K562 (cell line): ENCODE results near the gene RPLP2. TPM values are rescaled to one million over a fixed set of nuclear protein-coding genes. Genes with fewer than 3 reads are reported as not detected.

ENCODE experiments used
- CEBPZ ChIP-seq: fragments of 150-350 bp; IDR thresholded peaks from 2 replicates; pipeline ENCODE4 v1.6.1; 2014; ENCODE audit warnings: low read depth, mild to moderate bottlenecking, low read length, borderline replicate concordance
- CREB3L1 ChIP-seq: fragments of 450-650 bp; IDR thresholded peaks from 2 replicates; pipeline ENCODE4 v1.6.1; 2014; ENCODE audit warnings: low read depth, mild to moderate bottlenecking, moderate library complexity, borderline replicate concordance
- DPF2 ChIP-seq: fragments of 450-650 bp; IDR thresholded peaks from 2 replicates; pipeline ENCODE4 v1.6.1; 2016
- HSF4 ChIP-seq: fragments of 250-450 bp; sonication (Bioruptor Pico); IDR thresholded peaks from 2 replicates; pipeline ENCODE4 v2.1.2; 2022; ENCODE audit warnings: mild to moderate bottlenecking, moderate library complexity, borderline replicate concordance
- KDM2B ChIP-seq: fragments of 250-450 bp; sonication (Bioruptor Pico); IDR thresholded peaks from 2 replicates; pipeline ENCODE4 v1.8.0; 2021; ENCODE audit warnings: mild to moderate bottlenecking, moderate library complexity
- LCOR ChIP-seq: sonication (generic); formaldehyde crosslinking; IDR thresholded peaks from 2 replicates; pipeline ENCODE4 v1.8.0; 2022; ENCODE audit warnings: mild to moderate bottlenecking, missing genetic modification reagents
- MCM3 ChIP-seq: fragments of 450-650 bp; IDR thresholded peaks from 2 replicates; pipeline ENCODE4 v1.6.1; 2016
- POLR2H ChIP-seq: IDR thresholded peaks from 2 replicates; pipeline ENCODE4 v1.6.1; 2016; ENCODE audit warnings: missing genetic modification characterization, low read depth, mild to moderate bottlenecking, control low read depth, missing compliant biosample characterization, moderate library complexity
- PTBP1 ChIP-seq: fragments of 200-400 bp; formaldehyde crosslinking; IDR thresholded peaks from 2 replicates; pipeline ENCODE4 v1.6.1; 2017; ENCODE audit warnings: low read depth, low read length
- RBM22 ChIP-seq: fragments of 200-400 bp; formaldehyde crosslinking; IDR thresholded peaks from 2 replicates; pipeline ENCODE4 v1.6.1; 2018; ENCODE audit warnings: low read length, low read depth; ENCODE audit not compliant: poor library complexity, severe bottlenecking
- TAF9B ChIP-seq: fragments of 450-650 bp; IDR thresholded peaks from 2 replicates; pipeline ENCODE4 v1.6.1; 2018; ENCODE audit warnings: mild to moderate bottlenecking; ENCODE audit not compliant: partially characterized antibody
- TBL1XR1 ChIP-seq, 2 experiments: IDR thresholded peaks; 2 replicates each; pipeline ENCODE4 v1.6.1; 2012; ENCODE audit warnings: improper control_type of control experiment in 2 of 2, low read length in 2 of 2, mild to moderate bottlenecking in 1 of 2
- TSC22D4 ChIP-seq: fragments of 450-650 bp; IDR thresholded peaks from 2 replicates; pipeline ENCODE4 v1.6.1; 2016; ENCODE audit warnings: missing genetic modification characterization, missing biosample characterization, control low read depth
- ZBTB1 ChIP-seq: sonication (generic); formaldehyde crosslinking; IDR thresholded peaks from 2 replicates; pipeline ENCODE4 v1.8.1; 2023; ENCODE audit warnings: missing genetic modification reagents, low read depth, mild to moderate bottlenecking, borderline replicate concordance
- ZBTB17 ChIP-seq: fragments of 450-650 bp; formaldehyde crosslinking; IDR thresholded peaks from 2 replicates; pipeline ENCODE4 v1.4.0; 2020; ENCODE audit warnings: mild to moderate bottlenecking
- ZNF347 ChIP-seq: fragments of 450-650 bp; formaldehyde crosslinking; IDR thresholded peaks from 2 replicates; pipeline ENCODE4 v1.4.0; 2020; ENCODE audit warnings: low read depth, mild to moderate bottlenecking, moderate library complexity
- ZNF384 ChIP-seq: IDR thresholded peaks from 2 replicates; pipeline ENCODE4 v1.6.1; 2012; ENCODE audit warnings: low read depth, low read length, improper control_type of control experiment
- ZNF57 ChIP-seq: fragments of 450-650 bp; formaldehyde crosslinking; IDR thresholded peaks from 2 replicates; pipeline ENCODE4 v1.4.0; 2020; ENCODE audit warnings: mild to moderate bottlenecking, moderate library complexity
- ZNF609 ChIP-seq: sonication (generic); formaldehyde crosslinking; IDR thresholded peaks from 2 replicates; pipeline ENCODE4 v1.8.1; 2023; ENCODE audit warnings: missing genetic modification reagents, mild to moderate bottlenecking, borderline replicate concordance
- polyA plus RNA-seq, 8 experiments: library from polyadenylated mRNA; depleted of rRNA in 4 of 8; stranded (reverse) in 5 of 8; unstranded in 3 of 8; fragments of >200 nt; fragmentation: Nextera tagmentation in 2 of 8; fragmentation: Illumina TruSeq in 1 of 8; extraction: Ambion mirVana in 2 of 8; extraction: Trizol in 1 of 8; gene quantifications; 2 replicates each; pipeline versions ENCODE4 v1.2.1 to v1.2.3, GENCODE V29; 2011 to 2014; ENCODE audit warnings: inconsistent platforms in 1 of 8, missing spikeins in 1 of 8
- total RNA-seq, 7 experiments: library from RNA; depleted of rRNA in 6 of 7; stranded (reverse); fragments of >200 nt in 6 of 7; fragmentation: Illumina TruSeq in 2 of 7; extraction: Trizol in 2 of 7; gene quantifications; 2 replicates each; pipeline versions ENCODE4 v1.2.1 to v1.2.3, GENCODE V29; 2011 to 2021; ENCODE audit warnings: low replicate concordance in 1 of 7

RPLP2 gene
- total and polyA plus RNA-seq, 9 of the 15 experiments (the other 6 are each of a cell fraction or from before 2014, with no cell fraction given) = 528 to 3,807 (median 1,633) TPM

GRCh38 chr11:819129-819931 is 9.6 kb downstream of the RPLP2 start (continued):
- no peak for TF ChIP-seq CEBPZ
- no peak for TF ChIP-seq DPF2
- peak; percentile 62; the same call in 1 of the 2 replicates for TF ChIP-seq CREB3L1
- TF ChIP-seq TSC22D4 (tag) = no peak
- TF ChIP-seq ZBTB17 = no peak
- no peak for TF ChIP-seq ZNF384
- 0 out of 4 replicates have a peak, but pooled peaks of 1 of the 2 experiments have one; percentile 32 for TF ChIP-seq TBL1XR1 (IDR thresholded peaks at IDR 0.05; ENCODE audit: low read length in 2 of 2)
- TF ChIP-seq MCM3 = no peak
- no peak for TF ChIP-seq TAF9B
- TF ChIP-seq POLR2H (tag) = peak; percentile 91
- TF ChIP-seq ZBTB1 = no peak
- peak; percentile 36; the same call in 1 of the 2 replicates for TF ChIP-seq KDM2B
- no peak for TF ChIP-seq ZNF57 (CRISPR knock-in tag)
- TF ChIP-seq ZNF347 (CRISPR knock-in tag) = no peak
- no peak for TF ChIP-seq HSF4
- TF ChIP-seq ZNF609 = no peak
- TF ChIP-seq LCOR (CRISPR knock-in tag) = no peak
- TF ChIP-seq PTBP1 = no peak
- TF ChIP-seq RBM22 = no peak
